Lower leg skin (tissue), 4 donors: Measurements from ENCODE around the gene EHD2. TPM values are rescaled to one million over a fixed set of nuclear protein-coding genes. Genes with fewer than 3 reads are reported as not detected.
A peak's percentile ranks its signal among the peaks of the same experiment; 100 is the strongest.

ENCODE experiments used
- DNase-seq, 2 donors: peaks; one replicate each; pipeline ENCODE4 v3.0.0-alpha.2; 2019; ENCODE audit warnings: low spot score in 2 of 2
- H3K4me3 ChIP-seq: fragments of 200-600 bp; sonication (generic); 2 replicates; pipeline ENCODE4 v1.5.1; 2017; ENCODE audit warnings: mild to moderate bottlenecking, low read depth; ENCODE audit not compliant: poor library complexity, severe bottlenecking
- CTCF ChIP-seq, 3 donors: fragments of 450-650 bp; IDR thresholded peaks; one replicate each; pipeline ENCODE4 v1.5.1; 2016; ENCODE audit warnings: antibody characterized with exemption in 3 of 3, mild to moderate bottlenecking in 3 of 3, moderate library complexity in 2 of 3
- POLR2A ChIP-seq, 2 donors: fragments of 450-650 bp; IDR thresholded peaks; one replicate each; pipeline ENCODE4 v1.6.1; 2016 to 2017; ENCODE audit warnings: antibody characterized with exemption in 2 of 2, mild to moderate bottlenecking in 1 of 2, moderate library complexity in 1 of 2
- WGBS, 2 donors: methylation state at CpG; one replicate each; pipeline ENCODE4 v1.1.5; 2018; 5-methylcytosine and 5-hydroxymethylcytosine counted together
- intact Hi-C: fragments of 100-400 bp; cut with DNase I; formaldehyde crosslinking; loops from one replicate; pipeline ENCODE4 v1.15.0; 2023; ENCODE audit warnings: low total_unique reads
- total RNA-seq, 4 donors: library from RNA; depleted of rRNA; stranded (reverse); fragments of >200 nt; gene quantifications; one replicate each; pipeline ENCODE4 v1.1.0, GENCODE V29; 2016

The EHD2 gene
- total RNA-seq, 4 donors from 2014 or later = 49.4 to 89.4 (median 66.0) TPM

- 12 to 14% methylated on average over 10 of the region's 10 CpGs for WGBS, 2 donors
- TF ChIP-seq POLR2A (IDR thresholded peaks at IDR 0.05) = no peak
- no peak for TF ChIP-seq CTCF (IDR thresholded peaks at IDR 0.05)
- H3K4me3 ChIP-seq = no peak overlapping the region
- peak; percentile 62 to 95 for DNase-seq
- intact Hi-C loops = no loop called here
Measured at GRCh38 chr19:47790398-47790814, 77.2 kb downstream of the EHD2 start.

GRCh38 chr19:47792616-47793015, 79.4 kb downstream of the EHD2 start:
- no peak overlapping the region for H3K4me3 ChIP-seq
- TF ChIP-seq POLR2A (IDR thresholded peaks at IDR 0.05) (no peak), CTCF (IDR thresholded peaks at IDR 0.05) (no peak)
- intact Hi-C loops = no loop called here
- no peak for DNase-seq
- 92 to 100% methylated on average over 1 of the region's 1 CpG for WGBS, 2 donors

Other genes starting within 250 kb of the EHD2 start
- 1 to 10 TPM in 2 of 4 donors, under 1 TPM in 1, not detected in 1; 0.38 to 2.3 (median 1.6) TPM for gene SLC8A2, start 241.5 kb upstream of the EHD2 start, total RNA-seq
- gene KPTN, start 229.2 kb upstream of the EHD2 start, total RNA-seq = 1 to 10 TPM; 3.5 to 9.0 (median 5.9) TPM
- 100 to 1,000 TPM; 182 to 344 (median 221) TPM for gene NAPA, start 198.4 kb upstream of the EHD2 start, total RNA-seq
- 1 to 10 TPM in 1 of 4 donors, under 1 TPM in 2, not detected in 1; 0.08 to 1.5 (median 0.69) TPM for gene ZNF541, start 140.3 kb upstream of the EHD2 start, total RNA-seq
- gene BICRA, start 104.3 kb upstream of the EHD2 start, total RNA-seq = 10 to 100 TPM; 12.5 to 25.4 (median 18.4) TPM
- gene NOP53, start 32.1 kb downstream of the EHD2 start, total RNA-seq = 100 to 1,000 TPM; 537 to 842 (median 746) TPM
- 100 to 1,000 TPM; 487 to 722 (median 609) TPM for gene SELENOW, start 65.3 kb downstream of the EHD2 start, total RNA-seq
- not detected for gene TPRX1, start 91.1 kb downstream of the EHD2 start, total RNA-seq
- not detected for gene CRX, start 108.5 kb downstream of the EHD2 start, total RNA-seq
- not detected for gene TPRX2, start 145.8 kb downstream of the EHD2 start, total RNA-seq
- gene SULT2A1, start 172.9 kb downstream of the EHD2 start, total RNA-seq = not detected